Endothelial cell of umbilical vein (primary cell): Measurements from ENCODE around the gene ARHGEF25. TPM values are rescaled to one million over a fixed set of nuclear protein-coding genes. Genes with fewer than 3 reads are reported as not detected.

Experiments
- BruUV-seq: library from RNA; stranded (reverse); fragments of 400-500 nt; replicated peaks from 2 replicates; lab custom pipeline; 2021; lab: Mats Ljungman, UMichigan
- CTCF ChIA-PET: fragments of 300-600, 350-600 bp; sonication (Branson Sonifier 250); formaldehyde crosslinking; loops from one replicate; lab custom pipeline; 2021; ENCODE audit warnings: antibody characterized with exemption, inconsistent platforms; lab: Charles Lee
- POLR2A ChIA-PET: fragments of 300-600, 350-600 bp; sonication (Branson Sonifier 250); formaldehyde crosslinking; loops from one replicate; lab custom pipeline; 2021; ENCODE audit warnings: antibody characterized with exemption, inconsistent platforms; lab: Charles Lee
- DNase-seq: peaks from one replicate; pipeline ENCODE4 v3.0.0-alpha.2; 2011; ENCODE audit warnings: low read depth, low spot score
- FAIRE-seq: peaks from 2 replicates; lab custom pipeline; 2011; peaks lifted over from hg19 to GRCh38; lab: Jason Lieb, UNC
- H2AFZ ChIP-seq: 2 replicates; pipeline ENCODE4 v1.6.0; 2012; ENCODE audit warnings: low read depth, low read length, control low read depth, inconsistent platforms
- H3K27ac ChIP-seq: 2 replicates; pipeline ENCODE4 v1.5.1; 2011; ENCODE audit warnings: low read depth, mild to moderate bottlenecking, control low read depth, low read length, moderate library complexity; ENCODE audit not compliant: insufficient read depth
- H3K27me3 ChIP-seq, 2 experiments: 2 replicates each; pipeline versions ENCODE4 v1.6.0 to v1.6.1; 2011; ENCODE audit warnings: low read length in 2 of 2, mixed read lengths in 1 of 2; ENCODE audit not compliant: control insufficient read depth in 2 of 2, insufficient read depth in 2 of 2
- H3K36me3 ChIP-seq, 2 experiments: 2 replicates in 1 of 2; 3 replicates in 1 of 2; pipeline ENCODE4 v1.5.1; 2011; ENCODE audit warnings: low read length in 2 of 2, mild to moderate bottlenecking in 1 of 2, moderate library complexity in 1 of 2; ENCODE audit not compliant: control insufficient read depth in 2 of 2, insufficient read depth in 2 of 2; ENCODE audit errors: extremely low read depth in 1 of 2
- H3K4me1 ChIP-seq: 3 replicates; pipeline ENCODE4 v1.5.1; 2011; ENCODE audit warnings: mild to moderate bottlenecking, low read length; ENCODE audit not compliant: control insufficient read depth, insufficient read depth; ENCODE audit errors: extremely low read depth
- H3K4me2 ChIP-seq: 2 replicates; pipeline ENCODE4 v1.6.1; 2011; ENCODE audit warnings: low read length, control low read depth, mixed read lengths; ENCODE audit not compliant: insufficient read depth
- H3K4me3 ChIP-seq, 3 experiments: fragments of 200-600 bp in 1 of 3; sonication (generic), shearing (Covaris generic) in 1 of 3; replicated peaks in 1 of 3; 2 replicates each; pipeline ENCODE4 v1.5.1; 2011 to 2016; ENCODE audit warnings: control low read depth in 3 of 3, low read length in 3 of 3, mild to moderate bottlenecking in 2 of 3, inconsistent platforms in 1 of 3, low read depth in 1 of 3, moderate library complexity in 1 of 3; ENCODE audit not compliant: insufficient read depth in 1 of 3
- H3K79me2 ChIP-seq: 2 replicates; pipeline ENCODE4 v1.6.0; 2012; ENCODE audit warnings: low read length, inconsistent platforms; ENCODE audit not compliant: control insufficient read depth, insufficient read depth
- H3K9ac ChIP-seq: replicated peaks from 2 replicates; pipeline ENCODE3; 2011; ENCODE audit warnings: low read length, control low read depth; ENCODE audit not compliant: insufficient read depth; ENCODE audit errors: extremely low read depth
- H3K9me1 ChIP-seq: replicated peaks from 3 replicates; pipeline ENCODE4 v1.6.0; 2011; ENCODE audit warnings: mild to moderate bottlenecking, low read length; ENCODE audit not compliant: control insufficient read depth, insufficient read depth; ENCODE audit errors: extremely low read depth
- H3K9me3 ChIP-seq: replicated peaks from 2 replicates; pipeline ENCODE4 v1.5.1; 2012; ENCODE audit warnings: low read length, inconsistent platforms; ENCODE audit not compliant: control insufficient read depth, insufficient read depth
- H4K20me1 ChIP-seq: replicated peaks from 2 replicates; pipeline ENCODE3; 2011; ENCODE audit warnings: mild to moderate bottlenecking, low read length; ENCODE audit not compliant: control insufficient read depth, insufficient read depth; ENCODE audit errors: extremely low read depth
- EZH2 ChIP-seq: IDR thresholded peaks from 2 replicates; pipeline ENCODE4 v1.6.1; 2012; ENCODE audit warnings: borderline replicate concordance, low read depth, mild to moderate bottlenecking, moderate library complexity, low read length, inconsistent platforms; ENCODE audit not compliant: severe bottlenecking
- GATA2 ChIP-seq: IDR thresholded peaks from 2 replicates; pipeline ENCODE4 v1.7.0; 2011; ENCODE audit warnings: low read depth, mild to moderate bottlenecking, moderate library complexity, mixed read lengths, low read length; ENCODE audit not compliant: insufficient read length, insufficient read depth
- JUN ChIP-seq: IDR thresholded peaks from 2 replicates; pipeline ENCODE4 v1.6.1; 2011; ENCODE audit warnings: borderline replicate concordance, low read depth; ENCODE audit not compliant: insufficient read length, insufficient read depth
- MAX ChIP-seq: IDR thresholded peaks from 2 replicates; pipeline ENCODE4 v1.6.1; 2011; ENCODE audit not compliant: insufficient read depth, insufficient read length
- MYC ChIP-seq: IDR thresholded peaks from one replicate; pipeline ENCODE4 v1.6.1; 2011; ENCODE audit warnings: mild to moderate bottlenecking, low read depth, low read length
- POLR2A ChIP-seq: IDR thresholded peaks from 2 replicates; pipeline ENCODE4 v1.6.1; 2012; ENCODE audit warnings: low read depth, mild to moderate bottlenecking, control low read depth, low read length
- POLR2AphosphoS5 ChIP-seq: IDR thresholded peaks from 2 replicates; pipeline ENCODE4 v1.6.1; 2012; ENCODE audit warnings: low read depth, mild to moderate bottlenecking, control low read depth, low read length, moderate library complexity; ENCODE audit not compliant: insufficient read depth
- dilution Hi-C: fragments of 300-500 bp; cut with MboI; formaldehyde crosslinking; loops from one replicate; pipeline ENCODE4 v1.15.0; 2019; ENCODE audit warnings: low sequenced_read_pairs; ENCODE audit not compliant: extremely low pct_ligation_motif_present
- intact Hi-C: fragments of 100-400 bp; cut with micrococcal nuclease; formaldehyde crosslinking; loops from one replicate; pipeline ENCODE4 v1.10.0; 2022
- polyA plus RNA-seq, 4 experiments: library from polyadenylated mRNA; depleted of rRNA in 3 of 4; stranded (reverse) in 3 of 4; unstranded in 1 of 4; fragments of >200 nt; gene quantifications; 2 replicates each; pipeline versions ENCODE4 v1.2.1 to v1.2.3, GENCODE V29; 2011 to 2012; ENCODE audit warnings: missing spikeins in 1 of 4
- total RNA-seq: library from RNA; stranded (reverse); gene quantifications from 2 replicates; pipeline ENCODE4 v1.2.3, GENCODE V29; 2021

The ARHGEF25 gene
- total and polyA plus RNA-seq, 2 donors (not counting 3 experiments of a cell fraction or from before 2014, with no cell fraction given) = 4.7 to 7.4 TPM

GRCh38 chr12:57626111-57626920, 15.1 kb downstream of the ARHGEF25 start:
- ChIA-PET POLR2A (no interaction called here), CTCF (interaction anchor here (7.2 kb wide), 1 partner anchor 45 kb away, joined by 109 read pairs; no protein-coding TSS in a partner anchor)
- Histone ChIP-seq H2AFZ (no peak overlapping the region), H3K9me1 (no peaks in the 10 kb centered on the region), H4K20me1 (no peaks in the 10 kb centered on the region), H3K4me2 (no peak overlapping the region), H3K4me1 (peaks cover 4% of the 10 kb centered on the region), H3K4me3 (no peak overlapping the region), H3K79me2 (no peaks in the 10 kb centered on the region), H3K27ac (no peak overlapping the region), H3K9me3 (no peaks in the 10 kb centered on the region), H3K36me3 (no peaks in the 10 kb centered on the region), H3K9ac (no peak overlapping the region), H3K27me3 (peaks cover 53 to 65% of the 10 kb centered on the region in 2 experiments)
- TF ChIP-seq MYC = no peak
- no peak for TF ChIP-seq POLR2AphosphoS5
- no peak for TF ChIP-seq GATA2
- no peak for TF ChIP-seq EZH2
- no peak for TF ChIP-seq POLR2A
- no peak for TF ChIP-seq JUN
- TF ChIP-seq MAX = no peak
- no TSS peak for BruUV-seq
- FAIRE-seq = no peak
- intact Hi-C loops = no loop called here
- DNase-seq = no peak
- dilution Hi-C loops = no loop called here
